PFSK-1 (cell line): ENCODE results near the gene TRAP1.

Experiments used
- FOXP2 ChIP-seq: optimal IDR thresholded peaks from 2 replicates; pipeline ENCODE3; 2011; ENCODE audit warnings: borderline replicate concordance, control low read depth, inconsistent platforms; ENCODE audit not compliant: insufficient read depth; ENCODE audit errors: extremely low read length, extremely low read depth
- POLR2AphosphoS5 ChIP-seq: IDR thresholded peaks from 2 replicates; pipeline ENCODE4 v1.6.1; 2012; ENCODE audit warnings: low read depth, mild to moderate bottlenecking, control low read depth, low read length, moderate library complexity
- REST ChIP-seq, 2 experiments: IDR thresholded peaks; 2 replicates each; pipeline versions ENCODE4 v1.6.1 to v1.8.0; 2011 to 2012; ENCODE audit warnings: low read depth in 2 of 2, low read length in 2 of 2, control low read depth in 1 of 2, inconsistent platforms in 1 of 2, mild to moderate bottlenecking in 1 of 2, moderate library complexity in 1 of 2; ENCODE audit not compliant: insufficient read depth in 1 of 2
- SIN3A ChIP-seq: IDR thresholded peaks from 2 replicates; pipeline ENCODE4 v1.6.1; 2012; ENCODE audit warnings: mild to moderate bottlenecking, low read length, moderate library complexity, borderline replicate concordance; ENCODE audit not compliant: insufficient read depth
- TAF1 ChIP-seq: IDR thresholded peaks from 2 replicates; pipeline ENCODE4 v1.6.1; 2012; ENCODE audit warnings: low read length, control low read depth, borderline replicate concordance; ENCODE audit not compliant: insufficient read depth

Gene TRAP1

GRCh38 chr16:3610698-3611145 is 106.6 kb downstream of the TRAP1 start:
- TF ChIP-seq POLR2AphosphoS5, result no peak

GRCh38 chr16:3609895-3610697 is 107.2 kb downstream of the TRAP1 start:
- TF ChIP-seq REST (IDR thresholded peaks at IDR 0.05; ENCODE audit: insufficient read depth in 1 of 2, low read depth in 2 of 2, low read length in 2 of 2), result no peak

GRCh38 chr16:3608069-3608468 is 109.3 kb downstream of the TRAP1 start:
- TF ChIP-seq POLR2AphosphoS5 (no peak), SIN3A (no peak), FOXP2 (no peak), REST (IDR thresholded peaks at IDR 0.05; ENCODE audit: insufficient read depth in 1 of 2, low read depth in 2 of 2, low read length in 2 of 2) (no peak), TAF1 (no peak)
